Measurements from ENCODE around the gene CCDC6. TPM values are rescaled to one million over a fixed set of nuclear protein-coding genes. Genes with fewer than 3 reads are reported as not detected.

CCDC6 gene
- total RNA-seq, 2 donors from 2014 or later: 65.8 to 91.0 TPM

DNA sequence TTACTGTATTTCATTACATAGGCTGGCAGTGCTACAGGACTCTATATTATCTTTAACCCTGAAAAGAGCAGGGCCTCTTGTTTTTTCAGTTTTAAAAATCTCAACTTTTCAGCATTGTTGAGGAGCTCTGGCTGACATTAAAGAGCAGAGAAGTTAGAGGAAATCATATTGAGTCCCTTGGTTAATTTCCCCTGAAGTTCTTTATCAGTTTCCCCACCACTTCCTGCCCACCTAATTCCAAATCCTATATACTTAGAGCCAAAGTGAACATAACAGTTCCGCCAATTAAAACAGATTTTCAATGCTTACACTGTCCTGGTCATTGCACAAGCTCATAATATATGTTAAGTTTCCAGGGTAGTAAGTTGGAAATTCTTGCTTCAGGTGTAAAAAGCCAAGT, 87.1 kb downstream of the CCDC6 start:
- H3K27ac ChIP-seq: no peak overlapping the region
- H3K9ac ChIP-seq (ENCODE audit: low read depth in 2 of 2, low read length in 2 of 2): no peak overlapping the region
- H3K4me1 ChIP-seq: no peaks in the 10 kb centered on the region
- TF ChIP-seq, protein P1, sequence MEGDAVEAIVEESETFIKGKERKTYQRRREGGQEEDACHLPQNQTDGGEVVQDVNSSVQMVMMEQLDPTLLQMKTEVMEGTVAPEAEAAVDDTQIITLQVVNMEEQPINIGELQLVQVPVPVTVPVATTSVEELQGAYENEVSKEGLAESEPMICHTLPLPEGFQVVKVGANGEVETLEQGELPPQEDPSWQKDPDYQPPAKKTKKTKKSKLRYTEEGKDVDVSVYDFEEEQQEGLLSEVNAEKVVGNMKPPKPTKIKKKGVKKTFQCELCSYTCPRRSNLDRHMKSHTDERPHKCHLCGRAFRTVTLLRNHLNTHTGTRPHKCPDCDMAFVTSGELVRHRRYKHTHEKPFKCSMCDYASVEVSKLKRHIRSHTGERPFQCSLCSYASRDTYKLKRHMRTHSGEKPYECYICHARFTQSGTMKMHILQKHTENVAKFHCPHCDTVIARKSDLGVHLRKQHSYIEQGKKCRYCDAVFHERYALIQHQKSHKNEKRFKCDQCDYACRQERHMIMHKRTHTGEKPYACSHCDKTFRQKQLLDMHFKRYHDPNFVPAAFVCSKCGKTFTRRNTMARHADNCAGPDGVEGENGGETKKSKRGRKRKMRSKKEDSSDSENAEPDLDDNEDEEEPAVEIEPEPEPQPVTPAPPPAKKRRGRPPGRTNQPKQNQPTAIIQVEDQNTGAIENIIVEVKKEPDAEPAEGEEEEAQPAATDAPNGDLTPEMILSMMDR (IDR thresholded peaks at IDR 0.05): no peak
- intact Hi-C loops (cut with DNase I): loop anchor here (10.0 kb wide), 1 partner anchor 584 kb away; no protein-coding TSS in a partner anchor
- DNase-seq: no peak
- H3K27me3 ChIP-seq: no peaks in the 10 kb centered on the region
- no peak overlapping the region for H3K4me3 ChIP-seq
- H3K36me3 ChIP-seq: no peaks in the 10 kb centered on the region
- H3K9me3 ChIP-seq: no peaks in the 10 kb centered on the region

DNA sequence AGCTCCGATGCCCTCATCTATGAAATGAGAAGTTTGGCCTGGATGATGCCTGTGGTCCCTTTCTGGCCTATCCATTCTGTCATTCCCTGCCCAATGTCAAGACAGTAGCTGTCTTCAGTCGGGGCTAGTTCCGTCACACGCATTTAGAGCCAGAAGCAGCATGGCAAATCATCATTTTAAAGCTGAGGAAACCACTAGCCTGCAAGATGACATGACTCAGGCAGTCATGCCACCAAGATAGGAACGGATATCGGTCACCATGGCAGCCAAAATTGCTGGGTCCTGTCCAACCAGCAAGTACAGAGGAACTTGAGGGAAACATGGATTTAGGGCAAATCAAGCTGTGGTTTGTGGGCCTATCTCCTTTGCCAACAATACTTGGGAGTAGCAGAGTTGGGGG, 88.6 kb downstream of the CCDC6 start:
- Histone ChIP-seq H3K36me3 (no peaks in the 10 kb centered on the region), H3K9ac (ENCODE audit: low read depth in 2 of 2, low read length in 2 of 2) (no peak overlapping the region), H3K4me1 (no peaks in the 10 kb centered on the region), H3K27me3 (no peaks in the 10 kb centered on the region), H3K27ac (no peak overlapping the region), H3K9me3 (no peaks in the 10 kb centered on the region), H3K4me3 (no peak overlapping the region)
- intact Hi-C loops (cut with DNase I): loop anchor here (10.0 kb wide), 1 partner anchor 583 kb away; no protein-coding TSS in a partner anchor
- no peak for DNase-seq
- TF ChIP-seq, protein P1 (IDR thresholded peaks at IDR 0.05): no peak

DNA sequence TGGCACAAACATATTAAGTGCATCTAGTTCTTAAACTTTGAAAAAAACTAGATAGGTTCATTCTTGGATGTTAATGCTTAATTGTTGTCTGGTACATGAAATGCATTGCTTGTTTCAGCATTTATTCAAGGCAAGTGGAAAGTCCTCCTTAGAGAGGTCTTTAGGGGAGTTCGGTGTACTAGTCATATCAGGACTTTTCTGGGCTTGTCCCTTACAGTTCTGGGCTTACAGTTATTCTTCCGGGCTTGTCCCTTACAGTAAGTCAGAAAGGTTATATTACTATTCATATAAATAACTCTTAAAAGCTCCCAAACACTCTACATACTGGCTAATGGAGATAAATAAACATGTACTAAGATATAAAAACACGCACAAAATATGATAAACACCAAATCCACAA, 91.5 kb downstream of the CCDC6 start:
- TF ChIP-seq, protein P1 (IDR thresholded peaks at IDR 0.05): no peak
- Histone ChIP-seq H3K9ac (ENCODE audit: low read depth in 2 of 2, low read length in 2 of 2) (no peak overlapping the region), H3K27me3 (no peaks in the 10 kb centered on the region), H3K36me3 (no peaks in the 10 kb centered on the region), H3K27ac (no peak overlapping the region), H3K4me1 (no peaks in the 10 kb centered on the region), H3K9me3 (no peaks in the 10 kb centered on the region), H3K4me3 (no peak overlapping the region)
- intact Hi-C loops (cut with DNase I): loop anchor here (10.0 kb wide), 1 partner anchor 580 kb away; no protein-coding TSS in a partner anchor
- DNase-seq: no peak

DNA sequence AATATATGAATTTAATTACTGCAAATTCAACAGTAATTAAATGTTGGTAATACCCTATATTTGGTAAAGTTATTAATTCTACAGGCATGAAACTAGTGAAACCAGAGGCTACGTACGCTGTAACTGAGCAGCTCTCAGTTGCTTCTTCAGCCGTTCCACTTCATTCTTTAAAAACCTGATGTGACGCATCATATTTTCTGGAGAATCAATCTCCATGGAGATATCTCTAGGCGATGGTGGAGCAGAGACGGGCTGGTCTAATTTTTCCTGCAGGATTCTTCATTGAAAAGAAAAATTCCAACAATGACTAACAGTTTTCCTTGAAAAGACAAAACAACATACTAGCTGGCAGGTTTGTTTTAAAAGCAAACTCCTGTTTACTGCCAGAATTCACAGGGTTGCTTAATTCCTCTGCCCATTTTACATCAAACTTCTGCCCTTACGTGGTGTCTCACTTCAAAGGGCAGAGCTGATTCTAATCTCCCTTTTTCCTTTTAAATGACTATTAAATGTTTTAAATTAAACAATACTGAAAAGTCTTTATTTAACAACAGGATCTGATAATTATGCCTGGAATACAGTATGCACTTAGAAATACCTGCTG, 93.7 kb downstream of the CCDC6 start:
- Histone ChIP-seq H3K27me3 (no peaks in the 10 kb centered on the region), H3K9ac (ENCODE audit: low read depth in 2 of 2, low read length in 2 of 2) (no peak overlapping the region), H3K4me1 (no peaks in the 10 kb centered on the region), H3K4me3 (no peak overlapping the region), H3K27ac (no peak overlapping the region), H3K36me3 (no peaks in the 10 kb centered on the region), H3K9me3 (no peaks in the 10 kb centered on the region)
- DNase-seq: no peak
- intact Hi-C loops (cut with DNase I): loop anchor here (10.0 kb wide), 1 partner anchor 578 kb away; no protein-coding TSS in a partner anchor
- TF ChIP-seq, protein P1 (IDR thresholded peaks at IDR 0.05): no peak

DNA sequence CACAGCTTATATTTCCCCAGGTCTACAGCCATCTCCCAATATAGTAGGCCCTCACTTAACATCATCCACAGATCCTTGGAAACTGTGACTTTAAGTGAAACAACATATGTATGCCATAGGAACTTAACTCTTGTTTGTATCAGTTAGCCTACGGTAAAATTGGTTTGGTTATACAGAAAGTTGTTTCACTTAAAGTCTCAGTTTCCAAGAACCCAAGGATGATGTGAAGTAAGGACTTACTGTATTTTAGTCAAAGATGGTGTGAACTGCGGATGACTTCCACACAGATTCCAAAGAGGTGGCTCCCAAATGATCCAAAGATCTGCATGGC, 96.7 kb downstream of the CCDC6 start:
- Histone ChIP-seq H3K4me3 (no peak overlapping the region), H3K27ac (no peak overlapping the region), H3K36me3 (peaks cover 7% of the 10 kb centered on the region), H3K9ac (ENCODE audit: low read depth in 2 of 2, low read length in 2 of 2) (no peak overlapping the region), H3K27me3 (no peaks in the 10 kb centered on the region), H3K9me3 (no peaks in the 10 kb centered on the region), H3K4me1 (no peaks in the 10 kb centered on the region)
- intact Hi-C loops (cut with DNase I): loop anchor here (5.0 kb wide), 1 partner anchor 182 kb away; no protein-coding TSS in a partner anchor
- DNase-seq: no peak
- TF ChIP-seq, protein P1 (IDR thresholded peaks at IDR 0.05): peak; percentile 9

Measured in colonic mucosa (tissue), 4 donors.